HepG2 (cell line): ENCODE data around the gene ATP2B3. TPM values are rescaled to one million over a fixed set of nuclear protein-coding genes. Genes with fewer than 3 reads are reported as not detected.
A peak's percentile ranks its signal among the peaks of the same experiment; 100 is the strongest.

ENCODE experiments used
- ARNT2 ChIP-seq: sonication (generic); formaldehyde crosslinking; IDR thresholded peaks from 2 replicates; pipeline ENCODE4 v1.8.0; 2022; ENCODE audit warnings: mild to moderate bottlenecking, low read depth, missing genetic modification reagents, moderate library complexity
- CBX2 ChIP-seq, 2 experiments: fragments of 200-600 bp in 1 of 2; sonication (generic); formaldehyde crosslinking in 1 of 2; IDR thresholded peaks; 2 replicates each; pipeline versions ENCODE4 v1.7.0 to v1.8.1; 2018 to 2022; ENCODE audit warnings: low read depth in 2 of 2, low read length in 1 of 2, mild to moderate bottlenecking in 1 of 2, missing genetic modification reagents in 1 of 2
- ELF3 ChIP-seq: IDR thresholded peaks from 2 replicates; pipeline ENCODE4 v1.6.1; 2016; ENCODE audit warnings: missing genetic modification reagents, missing compliant biosample characterization
- GABPB1 ChIP-seq: IDR thresholded peaks from 2 replicates; pipeline ENCODE4 v1.6.1; 2016; ENCODE audit warnings: mild to moderate bottlenecking, missing genetic modification reagents, moderate library complexity, missing compliant biosample characterization
- GMEB1 ChIP-seq: sonication (generic); formaldehyde crosslinking; IDR thresholded peaks from 2 replicates; pipeline ENCODE4 v1.5.1; 2020; ENCODE audit warnings: missing genetic modification reagents, mild to moderate bottlenecking, borderline replicate concordance
- IRF2 ChIP-seq: IDR thresholded peaks from 2 replicates; pipeline ENCODE4 v1.6.1; 2018; ENCODE audit warnings: missing genetic modification reagents, missing compliant biosample characterization
- IRF9 ChIP-seq: sonication (generic); formaldehyde crosslinking; IDR thresholded peaks from 2 replicates; pipeline ENCODE4 v1.8.0; 2022; ENCODE audit warnings: missing genetic modification reagents, mild to moderate bottlenecking, borderline replicate concordance
- KMT2A ChIP-seq: sonication (generic); formaldehyde crosslinking; IDR thresholded peaks from 2 replicates; pipeline ENCODE4 v1.4.0; 2020; ENCODE audit warnings: missing genetic modification reagents
- MAFK ChIP-seq, 2 experiments: IDR thresholded peaks in 1 of 2; conservative IDR thresholded peaks in 1 of 2; 2 replicates each; pipeline ENCODE4 v1.6.1; 2011; ENCODE audit warnings: improper control_type of control experiment in 2 of 2, low read length in 2 of 2
- MAX ChIP-seq: IDR thresholded peaks from 2 replicates; pipeline ENCODE4 v1.6.1; 2012; ENCODE audit warnings: inconsistent platforms
- NR2F6 ChIP-seq, 2 experiments: IDR thresholded peaks; 2 replicates each; pipeline ENCODE4 v1.6.1; 2016; ENCODE audit warnings: antibody characterized with exemption in 1 of 2, mild to moderate bottlenecking in 1 of 2
- RAD21 ChIP-seq: fragments of 450-650 bp; formaldehyde crosslinking; IDR thresholded peaks from 2 replicates; pipeline ENCODE4 v1.5.0; 2020; ENCODE audit warnings: mild to moderate bottlenecking
- RXRA ChIP-seq: sonication (generic); formaldehyde crosslinking; IDR thresholded peaks from 2 replicates; pipeline ENCODE4 v1.5.1; 2020; ENCODE audit warnings: missing genetic modification reagents
- SOX6 ChIP-seq, 2 experiments: fragments of 450-650 bp in 1 of 2; sonication (generic) in 1 of 2; formaldehyde crosslinking in 1 of 2; IDR thresholded peaks; 2 replicates each; pipeline versions ENCODE4 v1.4.0 to v1.6.1; 2017 to 2020; ENCODE audit warnings: antibody characterized with exemption in 1 of 2, mild to moderate bottlenecking in 1 of 2, missing genetic modification reagents in 1 of 2
- XRCC5 ChIP-seq: fragments of 200-400 bp; formaldehyde crosslinking; optimal IDR thresholded peaks from 2 replicates; pipeline ENCODE3; 2017; ENCODE audit warnings: mild to moderate bottlenecking, low read length
- ZBTB43 ChIP-seq: sonication (generic); formaldehyde crosslinking; conservative IDR thresholded peaks from 2 replicates; pipeline ENCODE4 v1.4.0; 2020; ENCODE audit warnings: missing genetic modification reagents
- ZNF235 ChIP-seq: sonication (generic); formaldehyde crosslinking; IDR thresholded peaks from 2 replicates; pipeline ENCODE4 v1.8.1; 2023; ENCODE audit warnings: mild to moderate bottlenecking, missing genetic modification reagents, borderline replicate concordance
- ZNF331 ChIP-seq: sonication (generic); formaldehyde crosslinking; IDR thresholded peaks from 2 replicates; pipeline ENCODE4 v1.4.0; 2020; ENCODE audit warnings: missing genetic modification reagents
- ZNF574 ChIP-seq: sonication (generic); formaldehyde crosslinking; IDR thresholded peaks from 2 replicates; pipeline ENCODE4 v1.4.0; 2020; ENCODE audit warnings: missing genetic modification reagents
- ZNF749 ChIP-seq: sonication (generic); formaldehyde crosslinking; IDR thresholded peaks from 2 replicates; pipeline ENCODE4 v1.8.0; 2022; ENCODE audit warnings: mild to moderate bottlenecking, missing genetic modification reagents, moderate library complexity, borderline replicate concordance
- polyA plus RNA-seq, 8 experiments: library from polyadenylated mRNA; depleted of rRNA in 3 of 8; stranded (reverse) in 7 of 8; unstranded in 1 of 8; fragments of >200 nt; fragmentation: Illumina TruSeq in 4 of 8; extraction: Trizol in 4 of 8; gene quantifications; 2 replicates each; pipeline versions ENCODE4 v1.2.1 to v1.2.3, GENCODE V29; 2011 to 2016; ENCODE audit warnings: low read depth in 4 of 8, missing spikeins in 1 of 8, mixed read lengths in 1 of 8; ENCODE audit not compliant: insufficient read depth in 1 of 8
- total RNA-seq, 5 experiments: library from RNA; depleted of rRNA; stranded (reverse); fragments of >200 nt; fragmentation: Illumina TruSeq; extraction: Trizol; gene quantifications; 2 replicates each; pipeline ENCODE4 v1.2.3, GENCODE V29; 2016; ENCODE audit warnings: low read depth in 1 of 5

The ATP2B3 gene
- total and polyA plus RNA-seq, 2 of the 13 experiments (the other 11 are each of a cell fraction or from before 2014, with no cell fraction given) = not detected

DNA sequence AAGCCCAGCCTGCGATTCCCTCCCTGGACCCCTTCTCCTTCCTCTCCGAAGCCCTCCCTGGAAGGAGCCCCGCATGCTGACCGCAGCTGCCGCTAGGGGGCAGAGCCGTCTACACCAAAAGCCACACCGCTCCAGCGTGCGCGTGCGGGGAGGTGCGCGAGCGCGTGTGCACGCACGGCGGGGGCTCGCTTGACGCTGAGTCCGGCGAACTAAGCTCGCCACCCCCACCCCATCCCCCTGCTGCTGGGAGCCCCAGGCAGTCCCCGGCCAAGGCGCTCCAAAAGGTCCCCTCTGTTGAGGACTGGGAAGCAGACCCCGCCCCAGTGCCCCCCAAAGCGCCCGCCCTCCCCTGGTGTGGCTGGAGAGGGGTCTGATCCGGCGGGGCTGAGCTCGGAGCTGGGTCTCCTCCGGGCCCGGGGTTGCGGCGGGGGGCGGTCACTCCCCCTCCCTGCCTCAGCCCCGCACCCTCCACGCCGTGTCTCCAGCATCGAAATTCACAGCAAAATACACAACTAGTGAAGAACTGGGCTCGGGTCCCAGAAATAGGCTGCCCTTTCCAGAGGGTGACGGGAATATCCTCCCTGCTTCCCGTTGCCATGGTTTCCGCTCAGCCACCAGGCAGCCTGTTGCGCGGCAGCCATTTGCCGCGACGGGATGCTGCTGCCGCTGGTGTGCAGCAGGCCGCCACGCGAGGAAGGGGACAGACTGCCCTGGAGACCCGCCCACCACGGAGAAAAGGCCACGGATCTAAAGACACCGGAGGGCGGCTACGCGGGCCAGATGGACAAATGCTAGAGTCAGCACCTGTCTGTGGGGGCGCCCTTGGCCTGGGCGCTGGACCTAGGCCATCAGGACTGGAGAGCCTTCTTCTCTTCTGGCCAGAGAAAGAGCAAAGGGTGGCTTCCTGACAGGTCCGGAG, 92.7 kb downstream of the ATP2B3 start (continued):
- TF ChIP-seq ZBTB43 (CRISPR knock-in tag) (peak; percentile 39; the same call in 1 of the 2 replicates), RXRA (CRISPR knock-in tag) (0 out of 2 replicates have a peak, but pooled peaks have one; percentile 43), MAX (peak; percentile 84), GABPB1 (CRISPR knock-in tag) (peak; percentile 53; the same call in 1 of the 2 replicates), IRF2 (peak; percentile 65; the same call in 1 of the 2 replicates), IRF9 (CRISPR knock-in tag) (no peak), KMT2A (CRISPR knock-in tag) (no peak), ZNF749 (CRISPR knock-in tag) (0 out of 2 replicates have a peak, but pooled peaks have one; percentile 41), NR2F6 (IDR thresholded peaks at IDR 0.05) (no peak), NR2F6 (CRISPR knock-in tag; IDR thresholded peaks at IDR 0.05) (peak; percentile 39; the same call in 1 of the 2 replicates), ZNF574 (peak; percentile 46), SOX6 (IDR thresholded peaks at IDR 0.05) (no peak), SOX6 (CRISPR knock-in tag; IDR thresholded peaks at IDR 0.05) (peak; percentile 7; the same call in 1 of the 2 replicates), ZNF331 (CRISPR knock-in tag) (0 out of 2 replicates have a peak, but pooled peaks have one; percentile 38), ELF3 (0 out of 2 replicates have a peak, but pooled peaks have one; percentile 18), CBX2 (IDR thresholded peaks at IDR 0.05; ENCODE audit: low read depth, low read length) (no peak), CBX2 (CRISPR knock-in tag; IDR thresholded peaks at IDR 0.05; ENCODE audit: low read depth) (no peak), GMEB1 (peak; percentile 83), XRCC5 (peak; percentile 25), ZNF235 (CRISPR knock-in tag) (no peak), ARNT2 (CRISPR knock-in tag) (peak; percentile 74), MAFK (conservative IDR thresholded peaks at IDR 0.05 in 1 of 2, IDR thresholded peaks at IDR 0.05 in 1 of 2; ENCODE audit: low read length in 2 of 2) (peak; percentile 12 to 24; a peak in 2 of 4 replicates), RAD21 (peak; percentile 88)
